OCI-LY7 (cell line): ENCODE measurements around the gene R3HCC1L.

ENCODE experiments used
- EZH2phosphoT487 ChIP-seq: fragments of 200-600 bp; sonication (generic); IDR thresholded peaks from 2 replicates; pipeline ENCODE4 v1.6.1; 2018; ENCODE audit warnings: low read depth, borderline replicate concordance, mild to moderate bottlenecking, mixed run types, antibody characterized with exemption, low read length, moderate library complexity, mixed read lengths
- TF ChIP-seq, protein P1 (sequence below): fragments of 200-600 bp; sonication (generic); conservative IDR thresholded peaks from 2 replicates; pipeline ENCODE4 v1.5.1; 2014; ENCODE audit warnings: mild to moderate bottlenecking, antibody characterized with exemption, low read length, moderate library complexity, mixed read lengths

DNA sequence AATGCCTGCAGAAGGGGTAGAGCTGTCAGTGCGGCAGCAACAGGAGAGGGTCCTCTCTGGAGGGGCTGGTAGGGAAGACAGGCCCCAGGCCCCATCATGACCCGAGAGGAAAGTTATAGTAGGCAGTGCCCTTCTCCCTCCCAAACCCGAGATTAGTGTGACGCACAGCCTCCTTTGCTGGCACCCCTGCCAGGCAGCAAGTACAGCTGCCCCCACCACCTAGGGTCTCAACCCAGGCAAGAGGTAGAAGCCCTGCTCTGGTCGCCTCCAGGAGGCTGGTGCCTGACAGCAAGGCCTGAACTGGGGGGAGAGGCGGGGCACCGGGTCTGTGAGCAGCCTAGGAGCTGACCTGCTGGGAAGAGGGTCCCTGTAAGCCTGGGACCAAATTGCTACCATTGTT, 118.0 kb downstream of the R3HCC1L start:
- TF ChIP-seq, protein P1, sequence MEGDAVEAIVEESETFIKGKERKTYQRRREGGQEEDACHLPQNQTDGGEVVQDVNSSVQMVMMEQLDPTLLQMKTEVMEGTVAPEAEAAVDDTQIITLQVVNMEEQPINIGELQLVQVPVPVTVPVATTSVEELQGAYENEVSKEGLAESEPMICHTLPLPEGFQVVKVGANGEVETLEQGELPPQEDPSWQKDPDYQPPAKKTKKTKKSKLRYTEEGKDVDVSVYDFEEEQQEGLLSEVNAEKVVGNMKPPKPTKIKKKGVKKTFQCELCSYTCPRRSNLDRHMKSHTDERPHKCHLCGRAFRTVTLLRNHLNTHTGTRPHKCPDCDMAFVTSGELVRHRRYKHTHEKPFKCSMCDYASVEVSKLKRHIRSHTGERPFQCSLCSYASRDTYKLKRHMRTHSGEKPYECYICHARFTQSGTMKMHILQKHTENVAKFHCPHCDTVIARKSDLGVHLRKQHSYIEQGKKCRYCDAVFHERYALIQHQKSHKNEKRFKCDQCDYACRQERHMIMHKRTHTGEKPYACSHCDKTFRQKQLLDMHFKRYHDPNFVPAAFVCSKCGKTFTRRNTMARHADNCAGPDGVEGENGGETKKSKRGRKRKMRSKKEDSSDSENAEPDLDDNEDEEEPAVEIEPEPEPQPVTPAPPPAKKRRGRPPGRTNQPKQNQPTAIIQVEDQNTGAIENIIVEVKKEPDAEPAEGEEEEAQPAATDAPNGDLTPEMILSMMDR, result no peak
- no peak for TF ChIP-seq EZH2phosphoT487
